GM19468 (cell line): ENCODE measurements around the gene PCDHGA2.
"Not testable (repeated sequence)": the region's sequence is repeated elsewhere in the genome, so short reads cannot be mapped to it uniquely, and the experiment has no call there.

Experiments
- ATAC-seq: cut with Tn5 transposase; IDR thresholded peaks from one replicate; pipeline ENCODE4 v1.9.1; 2021; ENCODE audit warnings: mild to moderate bottlenecking, moderate library complexity, moderate number of reproducible peaks; ENCODE audit not compliant: unreplicated experiment; ENCODE audit errors: extremely low read depth

Gene PCDHGA2

DNA sequence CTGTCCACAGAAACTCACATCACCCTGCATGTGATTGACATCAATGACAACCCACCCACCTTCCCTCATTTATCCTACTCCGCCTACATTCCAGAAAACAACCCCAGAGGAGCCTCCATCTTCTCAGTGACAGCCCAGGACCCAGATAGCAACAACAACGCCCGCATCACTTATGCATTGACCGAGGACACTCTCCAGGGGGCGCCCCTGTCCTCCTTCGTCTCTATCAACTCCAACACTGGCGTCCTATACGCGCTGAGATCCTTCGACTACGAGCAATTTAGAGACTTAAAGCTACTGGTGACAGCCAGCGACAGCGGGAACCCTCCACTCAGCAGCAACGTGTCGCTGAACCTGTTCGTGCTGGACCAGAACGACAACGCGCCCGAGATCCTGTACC is 6.8 kb downstream of the PCDHGA2 start:
- ATAC-seq: no peak

- ATAC-seq: not testable (repeated sequence)
Measured at GRCh38 chr5:141346017-141346416, 7.5 kb downstream of the PCDHGA2 start.

- no peak for ATAC-seq
Measured at GRCh38 chr5:141349917-141350619, 11.5 kb downstream of the PCDHGA2 start, which contains the start of gene PCDHGB1. TSS of gene PCDHGB1 (plus strand) at chr5:141350099. CDS start at chr5:141350261, 162 bp downstream.

DNA sequence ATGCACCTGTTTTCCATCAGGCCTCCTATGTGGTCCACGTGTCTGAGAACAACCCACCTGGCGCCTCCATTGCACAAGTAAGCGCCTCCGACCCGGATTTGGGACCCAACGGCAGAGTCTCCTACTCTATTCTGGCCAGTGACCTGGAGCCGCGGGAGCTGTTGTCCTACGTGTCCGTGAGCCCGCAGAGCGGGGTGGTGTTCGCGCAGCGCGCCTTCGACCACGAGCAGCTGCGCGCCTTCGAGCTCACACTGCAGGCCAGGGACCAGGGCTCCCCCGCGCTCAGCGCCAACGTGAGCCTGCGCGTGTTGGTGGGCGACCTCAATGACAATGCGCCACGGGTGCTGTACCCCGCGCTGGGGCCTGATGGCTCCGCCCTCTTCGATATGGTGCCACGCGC is 13.0 kb downstream of the PCDHGA2 start:
- ATAC-seq: no peak

- ATAC-seq: no peak
Measured at GRCh38 chr5:141354900-141355469, 16.4 kb downstream of the PCDHGA2 start, which contains the start of gene PCDHGA4. TSS of gene PCDHGA4 (plus strand) at chr5:141355021. CDS start at chr5:141355108, 87 bp downstream.

GRCh38 chr5:141355641-141356040 is 17.1 kb downstream of the PCDHGA2 start:
- no peak for ATAC-seq

DNA sequence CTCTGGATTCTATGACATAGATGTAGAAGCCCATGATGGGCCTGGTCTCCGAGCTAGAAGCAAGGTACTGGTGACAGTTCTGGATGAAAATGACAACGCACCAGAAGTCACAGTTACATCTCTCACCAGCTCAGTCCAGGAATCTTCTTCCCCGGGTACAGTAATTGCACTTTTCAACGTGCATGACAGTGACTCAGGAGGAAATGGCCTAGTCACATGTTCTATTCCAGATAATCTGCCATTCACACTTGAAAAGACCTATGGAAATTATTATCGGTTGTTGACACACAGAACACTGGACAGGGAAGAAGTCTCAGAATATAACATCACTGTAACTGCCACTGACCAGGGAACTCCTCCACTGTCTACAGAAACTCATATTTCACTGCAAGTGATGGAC is 17.6 kb downstream of the PCDHGA2 start:
- ATAC-seq: no peak

GRCh38 chr5:141356950-141357349 is 18.4 kb downstream of the PCDHGA2 start:
- no peak for ATAC-seq

DNA sequence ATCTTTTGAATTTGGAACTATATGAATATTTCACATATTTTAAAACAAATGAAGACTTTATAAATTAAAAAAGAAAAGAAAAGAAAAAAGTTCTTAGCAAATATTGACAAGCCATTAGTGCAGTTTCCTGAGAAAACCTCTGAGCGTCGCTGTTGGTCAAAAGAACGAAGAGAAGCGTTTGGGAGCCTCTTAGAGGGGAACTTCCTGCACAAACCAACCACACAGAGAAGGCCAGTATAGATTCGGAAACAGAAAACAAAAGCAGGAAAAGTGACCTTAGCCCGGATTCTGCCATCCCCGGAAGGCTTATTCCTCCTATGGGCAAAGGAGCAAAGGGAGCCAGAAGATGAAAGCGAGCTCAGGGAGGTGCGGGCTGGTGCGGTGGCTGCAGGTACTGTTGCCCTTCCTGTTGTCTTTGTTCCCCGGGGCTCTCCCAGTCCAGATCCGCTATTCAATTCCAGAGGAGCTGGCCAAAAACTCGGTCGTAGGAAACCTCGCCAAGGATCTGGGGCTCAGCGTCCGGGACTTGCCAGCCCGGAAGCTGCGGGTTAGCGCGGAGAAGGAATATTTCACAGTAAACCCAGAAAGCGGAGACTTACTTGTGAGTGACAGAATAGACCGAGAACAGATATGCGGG is 21.3 kb downstream of the PCDHGA2 start, which contains the start of gene PCDHGB2:
Gene PCDHGB2, plus strand, starts transcription at position 205 of the 637 bp plus-strand sequence. Its CDS starts 142 bp downstream, at position 347.
- ATAC-seq: no peak

GRCh38 chr5:141360685-141361084 is 22.1 kb downstream of the PCDHGA2 start:
- ATAC-seq: no peak

DNA sequence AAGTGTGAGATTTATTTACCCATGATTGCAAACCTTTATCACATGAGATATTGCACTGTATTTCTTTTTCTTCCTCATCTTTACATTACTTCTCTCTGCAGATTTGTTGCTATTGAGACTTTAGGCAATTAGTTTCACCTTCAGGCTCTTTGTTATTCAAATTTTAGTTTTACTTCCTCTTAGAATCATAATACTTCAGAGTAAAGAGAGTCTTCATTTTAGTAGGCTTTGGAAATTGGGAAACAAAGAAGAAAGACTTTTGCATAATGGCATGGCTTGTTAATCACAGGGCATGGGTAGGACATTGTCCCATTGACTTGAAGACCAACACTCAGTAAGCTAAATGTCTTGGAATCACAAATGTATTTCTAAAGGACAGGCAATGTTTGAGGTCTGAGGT is 24.2 kb downstream of the PCDHGA2 start:
- no peak for ATAC-seq

DNA sequence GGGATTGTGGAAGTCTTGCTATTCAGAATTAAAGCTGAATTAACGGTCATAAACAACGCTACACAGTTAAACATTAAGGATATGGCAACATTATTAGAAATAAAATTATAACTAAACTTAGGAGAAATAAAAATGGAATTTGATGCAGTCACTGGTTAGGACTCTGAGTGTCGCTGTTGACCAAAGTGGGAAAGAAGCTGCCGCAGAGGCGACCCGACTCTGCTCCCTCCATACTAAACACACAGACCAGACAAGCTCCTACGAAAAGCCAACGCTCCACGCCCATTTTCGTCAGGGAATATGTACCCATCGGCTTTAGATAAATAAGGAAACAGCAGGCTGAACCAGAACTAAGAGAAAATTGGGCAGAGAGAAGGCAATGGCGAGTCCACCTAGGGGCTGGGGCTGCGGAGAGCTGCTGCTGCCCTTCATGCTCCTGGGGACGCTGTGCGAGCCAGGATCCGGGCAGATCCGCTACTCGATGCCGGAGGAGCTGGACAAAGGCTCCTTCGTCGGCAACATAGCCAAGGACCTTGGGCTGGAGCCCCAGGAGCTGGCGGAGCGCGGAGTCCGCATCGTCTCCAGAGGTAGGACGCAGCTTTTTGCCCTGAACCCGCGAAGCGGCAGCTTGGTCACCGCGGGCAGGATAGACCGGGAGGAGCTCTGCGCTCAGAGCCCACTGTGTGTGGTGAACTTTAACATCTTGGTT is 25.5 kb downstream of the PCDHGA2 start, which contains the start of gene PCDHGA5:
Gene PCDHGA5, plus strand, starts transcription at position 211 of the 709 bp plus-strand sequence. Its CDS starts 169 bp downstream, at position 380.
- ATAC-seq: no peak

DNA sequence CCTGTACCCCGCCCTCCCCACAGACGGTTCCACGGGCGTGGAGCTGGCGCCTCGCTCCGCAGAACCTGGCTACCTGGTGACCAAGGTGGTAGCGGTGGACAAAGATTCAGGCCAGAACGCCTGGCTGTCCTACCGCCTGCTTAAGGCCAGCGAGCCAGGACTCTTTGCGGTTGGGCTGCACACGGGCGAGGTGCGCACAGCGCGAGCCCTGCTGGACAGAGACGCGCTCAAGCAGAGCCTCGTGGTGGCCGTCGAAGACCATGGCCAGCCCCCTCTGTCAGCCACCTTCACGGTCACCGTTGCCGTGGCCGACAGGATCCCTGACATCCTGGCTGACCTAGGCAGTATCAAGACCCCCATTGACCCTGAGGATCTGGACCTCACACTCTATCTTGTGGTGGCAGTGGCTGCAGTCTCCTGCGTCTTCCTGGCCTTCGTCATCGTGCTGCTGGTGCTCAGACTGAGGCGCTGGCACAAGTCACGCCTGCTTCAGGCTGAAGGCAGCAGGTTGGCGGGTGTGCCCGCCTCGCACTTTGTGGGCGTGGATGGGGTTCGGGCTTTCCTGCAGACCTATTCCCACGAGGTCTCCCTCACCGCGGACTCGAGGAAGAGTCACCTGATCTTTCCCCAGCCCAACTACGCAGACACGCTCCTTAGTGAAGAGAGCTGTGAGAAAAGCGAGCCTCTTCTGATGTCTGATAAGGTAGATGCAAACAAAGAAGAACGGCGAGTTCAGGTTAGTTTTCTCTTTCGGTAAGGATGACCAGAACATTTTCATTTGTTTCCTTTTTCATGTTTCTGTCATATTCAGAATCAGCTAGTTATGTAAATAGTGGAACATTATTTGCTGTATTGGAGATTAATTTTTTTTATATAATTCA is 27.7 kb downstream of the PCDHGA2 start:
- ATAC-seq: no peak

DNA sequence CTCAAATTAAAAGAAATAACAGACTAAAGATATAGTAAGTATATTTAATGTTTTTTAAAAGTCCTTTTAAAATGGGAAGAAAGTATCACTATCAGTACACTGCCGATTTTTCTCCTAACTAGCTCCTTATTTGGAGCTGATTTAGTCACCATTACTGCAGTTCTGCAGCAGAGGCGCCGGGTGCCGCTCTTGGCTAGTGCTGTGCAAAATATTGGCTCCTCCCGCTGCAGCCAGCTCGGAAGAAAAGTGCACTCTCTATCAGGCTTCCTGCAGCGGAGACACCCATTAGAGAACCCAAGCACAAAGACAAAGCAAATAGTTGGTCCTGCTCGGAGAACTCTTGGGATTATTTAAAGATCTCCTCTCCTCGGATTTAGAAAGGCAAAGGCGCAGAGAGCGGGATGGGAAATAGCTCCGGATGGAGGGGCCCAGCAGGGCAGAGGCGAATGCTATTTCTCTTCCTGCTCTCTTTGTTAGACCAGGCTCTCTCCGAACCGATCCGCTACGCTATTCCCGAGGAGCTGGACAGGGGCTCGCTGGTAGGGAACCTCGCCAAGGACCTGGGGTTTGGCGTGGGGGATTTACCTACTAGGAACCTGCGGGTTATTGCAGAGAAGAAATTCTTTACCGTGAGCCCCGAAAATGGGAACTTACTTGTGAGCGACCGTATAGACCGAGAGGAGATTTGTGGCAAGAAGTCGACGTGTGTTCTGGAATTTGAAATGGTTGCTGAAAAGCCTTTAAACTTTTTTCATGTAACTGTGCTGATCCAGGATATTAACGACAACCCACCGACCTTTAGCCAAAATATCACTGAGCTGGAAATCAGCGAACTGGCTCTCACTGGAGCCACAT is 31.7 kb downstream of the PCDHGA2 start, which contains the start of gene PCDHGB3:
Gene PCDHGB3, plus strand, starts transcription at position 249 of the 855 bp plus-strand sequence. Its CDS starts 153 bp downstream, at position 402.
- peak; percentile 90 for ATAC-seq

DNA sequence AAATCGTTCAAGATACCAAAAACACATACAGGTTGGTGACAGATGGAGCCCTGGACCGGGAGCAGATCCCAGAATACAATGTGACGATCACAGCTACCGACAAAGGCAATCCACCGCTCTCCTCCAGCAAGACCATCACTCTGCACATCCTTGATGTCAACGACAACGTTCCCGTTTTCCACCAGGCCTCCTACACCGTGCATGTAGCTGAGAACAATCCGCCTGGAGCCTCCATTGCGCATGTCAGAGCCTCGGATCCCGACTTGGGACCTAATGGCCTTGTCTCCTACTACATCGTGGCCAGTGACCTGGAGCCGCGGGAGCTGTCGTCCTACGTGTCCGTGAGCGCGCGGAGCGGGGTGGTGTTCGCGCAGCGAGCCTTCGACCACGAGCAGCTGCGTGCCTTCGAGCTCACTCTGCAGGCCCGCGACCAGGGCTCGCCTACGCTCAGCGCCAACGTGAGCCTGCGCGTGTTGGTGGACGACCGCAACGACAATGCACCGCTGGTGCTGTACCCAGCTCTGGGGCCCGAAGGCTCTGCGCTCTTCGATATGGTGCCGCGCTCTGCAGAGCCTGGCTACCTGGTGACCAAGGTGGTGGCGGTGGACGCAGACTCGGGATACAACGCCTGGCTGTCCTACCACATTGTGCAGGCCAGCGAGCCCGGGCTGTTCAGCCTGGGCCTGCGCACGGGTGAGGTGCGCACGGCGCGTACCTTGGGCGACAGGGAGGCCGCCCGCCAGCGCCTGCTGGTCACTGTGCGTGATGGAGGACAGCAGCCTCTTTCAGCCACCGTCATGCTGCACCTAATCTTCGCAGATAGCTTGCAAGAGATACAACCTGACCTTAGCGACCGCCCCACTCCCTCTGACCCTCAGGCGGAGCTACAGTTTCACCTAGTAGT is 33.3 kb downstream of the PCDHGA2 start:
- ATAC-seq: no peak

DNA sequence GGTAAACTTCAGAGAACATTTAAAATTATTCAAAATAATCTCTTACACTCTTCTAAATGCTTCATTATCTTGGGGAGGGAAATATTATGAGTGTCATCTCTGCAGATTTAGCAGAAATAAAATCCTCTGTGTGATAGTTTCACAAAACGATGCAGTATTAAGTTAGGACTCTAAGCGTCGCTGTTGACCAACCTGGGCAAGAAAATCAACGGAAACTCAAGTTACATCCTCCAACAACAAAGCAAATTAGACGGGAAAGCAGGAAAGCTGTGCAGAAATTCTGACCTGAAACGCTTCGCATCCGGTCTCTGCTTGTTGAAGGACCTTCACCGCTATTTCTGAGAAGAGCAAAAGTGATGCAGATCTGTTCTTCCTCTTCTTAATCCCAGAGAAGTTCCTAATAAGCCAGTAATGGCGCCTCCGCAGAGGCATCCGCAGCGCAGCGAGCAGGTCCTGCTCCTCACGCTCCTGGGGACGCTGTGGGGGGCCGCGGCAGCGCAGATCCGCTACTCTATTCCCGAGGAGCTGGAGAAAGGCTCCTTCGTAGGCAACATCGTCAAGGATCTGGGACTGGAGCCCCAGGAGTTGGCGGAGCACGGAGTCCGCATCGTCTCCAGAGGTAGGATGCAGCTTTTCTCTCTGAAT is 35.2 kb downstream of the PCDHGA2 start, which contains the start of gene PCDHGA6:
Gene PCDHGA6, plus strand, starts transcription at position 219 of the 645 bp plus-strand sequence. Its CDS starts 193 bp downstream, at position 412.
- ATAC-seq: no peak

DNA sequence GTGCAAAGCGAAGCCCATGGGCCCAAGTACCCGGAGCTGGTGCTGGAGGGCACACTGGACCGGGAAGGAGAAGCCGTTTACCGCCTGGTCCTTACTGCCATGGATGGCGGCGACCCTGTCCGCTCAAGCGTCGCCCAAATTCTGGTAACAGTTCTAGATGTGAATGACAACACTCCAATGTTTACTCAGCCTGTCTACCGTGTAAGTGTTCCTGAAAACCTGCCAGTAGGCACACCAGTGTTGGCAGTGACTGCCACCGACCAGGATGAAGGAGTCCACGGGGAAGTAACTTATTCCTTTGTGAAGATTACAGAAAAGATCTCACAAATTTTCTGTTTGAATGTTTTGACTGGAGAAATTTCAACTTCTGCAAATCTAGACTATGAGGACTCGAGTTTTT is 36.1 kb downstream of the PCDHGA2 start:
- ATAC-seq: no peak
